Breast epithelium (tissue), 4 donors: ENCODE measurements around the gene LRRK1. TPM values are rescaled to one million over a fixed set of nuclear protein-coding genes. Genes with fewer than 3 reads are reported as not detected.

ENCODE experiments used
- DNase-seq, 2 donors: peaks; one replicate each; pipeline ENCODE4 v3.0.0-alpha.2; 2019; ENCODE audit warnings: low spot score in 2 of 2
- H3K27ac ChIP-seq, 2 donors: fragments of 200-600 bp; sonication (generic) in 1 of 2; one replicate each; pipeline ENCODE4 v1.5.1; 2016 to 2019; ENCODE audit warnings: mild to moderate bottlenecking in 1 of 2
- H3K27me3 ChIP-seq, 2 donors: fragments of 200-600 bp; sonication (generic) in 1 of 2; one replicate each; pipeline versions ENCODE4 v1.5.1 to v1.6.0; 2017 to 2019; ENCODE audit warnings: control low read depth in 1 of 2, mild to moderate bottlenecking in 1 of 2
- H3K36me3 ChIP-seq: fragments of 200-600 bp; one replicate; pipeline ENCODE4 v1.5.1; 2019
- H3K4me1 ChIP-seq, 2 donors: fragments of 200-600 bp; sonication (generic); one replicate each; pipeline ENCODE4 v1.5.1; 2016 to 2019; ENCODE audit warnings: control low read depth in 1 of 2
- H3K4me3 ChIP-seq, 3 donors: fragments of 200-600 bp; sonication (generic); 1 replicate in 2 of 3; 2 replicates in 1 of 3; pipeline ENCODE4 v1.5.1; 2016 to 2019; ENCODE audit warnings: mild to moderate bottlenecking in 3 of 3, moderate library complexity in 2 of 3
- H3K9me3 ChIP-seq, 2 donors: fragments of 200-600 bp; sonication (generic) in 1 of 2; one replicate each; pipeline ENCODE4 v1.5.1; 2016 to 2019; ENCODE audit warnings: control low read depth in 1 of 2
- CTCF ChIP-seq, 3 donors: fragments of 450-650 bp; IDR thresholded peaks; one replicate each; pipeline ENCODE4 v1.5.1; 2016 to 2017; ENCODE audit warnings: antibody characterized with exemption in 3 of 3, mild to moderate bottlenecking in 3 of 3, moderate library complexity in 3 of 3
- POLR2A ChIP-seq: fragments of 450-650 bp; IDR thresholded peaks from one replicate; pipeline ENCODE4 v1.6.1; 2016; ENCODE audit warnings: antibody characterized with exemption, mild to moderate bottlenecking, moderate library complexity
- POLR2AphosphoS5 ChIP-seq, 3 donors: sonication (generic); formaldehyde crosslinking; IDR thresholded peaks; one replicate each; pipeline ENCODE4 v1.6.1; 2017; ENCODE audit warnings: antibody characterized with exemption in 3 of 3
- intact Hi-C: fragments of 100-400 bp; cut with DNase I; formaldehyde crosslinking; loops from one replicate; pipeline ENCODE4 v1.15.1; 2023; ENCODE audit warnings: low total_unique reads
- total RNA-seq, 3 donors: library from RNA; depleted of rRNA; stranded (reverse); fragments of >200 nt; gene quantifications; one replicate each; pipeline ENCODE4 v1.1.0, GENCODE V29; 2016

Gene LRRK1
- total RNA-seq, 3 donors from 2014 or later, result 10.1 to 18.7 (median 14.4) TPM

- Histone ChIP-seq H3K36me3 (no peaks in the 10 kb centered on the region), H3K4me1 (peaks cover 0 to 5% of the 10 kb centered on the region in 2 donors), H3K4me3 (peak overlapping the region; percentile 75 to 96 (median 82)), H3K27me3 (no peaks in the 10 kb centered on the region), H3K9me3 (no peaks in the 10 kb centered on the region), H3K27ac (peak overlapping the region; percentile 77 to 85)
- intact Hi-C loops, result loop anchor here (2.0 kb wide), 1 partner anchor 89 kb away; no protein-coding TSS in a partner anchor
- TF ChIP-seq POLR2A (no peak), CTCF (IDR thresholded peaks at IDR 0.05) (peak; percentile 75 to 92 (median 88)), POLR2AphosphoS5 (IDR thresholded peaks at IDR 0.05) (peak in 1 of 3 donors; percentile 18)
- DNase-seq, result peak; percentile 67 to 76
Measured at GRCh38 chr15:100918034-100918689, 995 bp upstream of the LRRK1 start.

- TF ChIP-seq CTCF (IDR thresholded peaks at IDR 0.05) (no peak), POLR2AphosphoS5 (IDR thresholded peaks at IDR 0.05) (no peak), POLR2A (no peak)
- Histone ChIP-seq H3K9me3 (no peaks in the 10 kb centered on the region), H3K4me1 (peaks cover 0 to 5% of the 10 kb centered on the region in 2 donors), H3K27ac (peak overlapping the region; percentile 64 to 85), H3K4me3 (peak overlapping the region; percentile 75 to 96 (median 82)), H3K36me3 (no peaks in the 10 kb centered on the region), H3K27me3 (no peaks in the 10 kb centered on the region)
- DNase-seq, result no peak
- intact Hi-C loops, result loop anchor here (1.0 to 2.0 kb wide), 2 partner anchors 33 to 87 kb away; no protein-coding TSS in a partner anchor
Measured at GRCh38 chr15:100919481-100920405, 586 bp downstream of the LRRK1 start.

- Histone ChIP-seq H3K27me3 (no peaks in the 10 kb centered on the region), H3K9me3 (no peaks in the 10 kb centered on the region), H3K27ac (no peak overlapping the region), H3K36me3 (no peaks in the 10 kb centered on the region), H3K4me3 (peak overlapping the region in 2 of 3 donors; percentile 82 to 96), H3K4me1 (peaks cover 0 to 5% of the 10 kb centered on the region in 2 donors)
- TF ChIP-seq POLR2A, result no peak
- no peak for TF ChIP-seq POLR2AphosphoS5 (IDR thresholded peaks at IDR 0.05)
- TF ChIP-seq CTCF (IDR thresholded peaks at IDR 0.05), result no peak
- no peak for DNase-seq
- intact Hi-C loops, result loop anchor here (1.0 kb wide), 1 partner anchor 34 kb away; no protein-coding TSS in a partner anchor
Measured at GRCh38 chr15:100920516-100921135, 1.5 kb downstream of the LRRK1 start.

GRCh38 chr15:100922192-100923040 is 3.3 kb downstream of the LRRK1 start:
- H3K9me3 ChIP-seq, result no peaks in the 10 kb centered on the region
- no peaks in the 10 kb centered on the region for H3K36me3 ChIP-seq
- intact Hi-C loops, result no loop called here
- no peak overlapping the region for H3K4me3 ChIP-seq
- H3K4me1 ChIP-seq, result peaks cover 0 to 5% of the 10 kb centered on the region in 2 donors
- DNase-seq, result no peak
- H3K27ac ChIP-seq, result no peak overlapping the region
- TF ChIP-seq POLR2AphosphoS5 (IDR thresholded peaks at IDR 0.05), result no peak
- no peak for TF ChIP-seq POLR2A
- no peak for TF ChIP-seq CTCF (IDR thresholded peaks at IDR 0.05)
- no peaks in the 10 kb centered on the region for H3K27me3 ChIP-seq
